NCI-H1092 (cell line): Measurements from ENCODE around the gene TFB1M.
"Not testable (repeated sequence)": the region's sequence is repeated elsewhere in the genome, so short reads cannot be mapped to it uniquely, and the experiment has no call there.

Source experiments
- DNase-seq: peaks from one replicate; lab custom pipeline; 2025; lab: John Stamatoyannopoulos, UW

The TFB1M gene

DNA sequence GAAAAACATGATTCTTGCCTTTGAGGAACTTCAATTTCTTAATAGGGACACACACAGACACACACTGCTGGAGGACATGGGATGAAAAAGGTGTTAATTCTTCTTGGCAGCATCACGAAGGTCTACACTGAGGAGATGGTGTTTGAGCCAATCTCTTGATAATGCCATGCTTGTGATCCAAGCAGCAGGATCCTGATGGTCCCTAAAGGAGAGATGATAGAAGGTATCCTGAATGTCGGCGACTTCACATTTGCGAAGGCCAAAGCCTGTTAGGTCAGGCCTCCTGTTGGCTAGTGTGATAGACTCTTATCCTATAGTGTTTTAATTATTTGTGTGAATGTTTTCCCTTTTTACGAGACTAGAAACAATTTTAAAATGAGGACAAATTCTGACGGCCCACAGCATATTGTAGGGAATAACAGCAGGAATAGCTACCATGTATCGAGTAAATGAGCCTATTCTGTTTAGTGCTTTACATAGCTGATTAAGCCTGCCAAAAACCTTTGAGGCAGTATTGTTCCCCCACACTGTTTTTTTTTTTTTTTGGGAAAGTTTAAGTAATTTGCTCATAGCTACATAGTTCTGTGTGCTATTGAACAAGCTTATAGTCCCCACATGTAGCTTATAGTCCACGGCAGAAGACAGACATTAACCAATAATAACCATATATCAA is 15.3 kb upstream of the TFB1M start:
- no peak for DNase-seq

DNA sequence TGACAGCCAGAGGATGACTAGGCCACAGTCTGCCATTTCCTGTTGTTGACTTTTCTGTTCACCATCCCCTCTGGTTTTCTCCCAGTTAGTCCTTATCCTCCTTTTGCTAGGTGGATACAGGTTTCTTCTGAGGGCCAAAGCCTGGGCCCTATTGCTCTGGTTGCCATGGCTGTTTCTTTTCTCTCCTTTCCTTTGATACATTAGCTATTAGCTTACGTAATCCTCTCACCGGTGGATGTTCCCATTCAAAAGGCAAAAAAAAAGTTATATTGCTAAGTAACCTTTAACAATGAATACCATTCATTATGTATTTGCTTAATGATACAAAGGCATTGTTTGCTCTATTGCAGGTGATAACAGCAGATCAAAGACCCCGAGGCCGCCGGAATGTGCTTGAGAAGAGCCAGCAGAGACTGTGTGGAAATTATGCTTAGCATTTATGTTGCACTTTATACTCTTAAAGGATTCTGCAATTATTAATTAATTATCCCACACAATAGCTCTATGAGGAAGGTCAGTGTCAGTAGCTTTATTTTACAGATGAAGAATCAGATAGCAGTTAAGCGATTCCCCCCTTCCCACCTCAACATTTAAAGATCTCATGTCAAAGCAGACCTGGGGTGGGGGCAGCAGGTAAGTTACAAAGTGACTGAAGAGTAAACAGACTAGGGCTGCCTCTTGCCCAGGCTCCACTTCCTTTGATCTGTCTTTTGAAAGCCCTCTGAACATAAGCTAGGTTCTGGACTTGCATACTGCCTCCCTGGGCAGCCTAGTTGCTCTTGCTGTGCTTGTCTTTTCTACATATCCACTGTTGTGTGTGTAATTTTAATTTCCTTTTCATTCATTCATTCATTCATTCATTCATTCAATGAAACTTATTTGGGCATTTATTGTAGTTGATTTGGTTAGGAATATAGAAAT is 14.5 kb upstream of the TFB1M start:
- no peak for DNase-seq

GRCh38 chr6:155328074-155328538 is 13.8 kb upstream of the TFB1M start:
- DNase-seq = no peak

DNA sequence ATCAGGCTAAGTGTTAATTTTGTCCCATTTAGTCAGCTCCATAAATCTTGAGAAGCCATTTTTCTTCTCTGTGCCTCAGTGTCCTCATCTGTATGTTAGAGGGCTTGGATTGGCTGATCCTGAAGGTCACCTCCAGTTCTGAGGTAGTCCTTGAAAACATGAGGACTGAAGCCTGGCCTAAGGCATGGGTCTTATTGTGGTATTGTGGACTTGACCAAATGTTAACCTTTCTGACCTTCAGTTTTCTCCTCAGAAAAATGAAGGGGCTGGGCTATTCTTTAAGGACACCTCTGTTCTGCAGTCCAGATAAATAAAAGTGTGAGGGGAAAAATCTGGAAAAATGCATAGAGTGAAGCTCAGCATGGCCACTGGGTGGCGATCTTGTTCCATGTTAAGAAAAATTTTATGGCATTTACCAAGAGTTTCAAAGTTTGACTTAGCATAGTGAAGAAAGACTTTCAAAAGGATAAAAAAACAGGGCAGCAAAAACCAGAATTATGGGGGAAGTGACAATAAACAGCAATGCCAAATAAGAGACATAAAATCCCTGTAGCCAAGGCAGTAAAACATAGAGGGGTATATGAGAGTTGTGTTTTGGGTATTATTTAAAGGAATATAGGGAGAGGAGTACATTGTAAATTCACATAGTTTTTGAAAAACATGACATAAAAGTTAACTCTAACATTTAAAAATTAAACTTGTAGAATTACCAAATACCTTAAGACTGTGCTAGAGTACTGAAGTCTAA is 13.2 kb upstream of the TFB1M start:
- DNase-seq = peak; percentile 50

DNA sequence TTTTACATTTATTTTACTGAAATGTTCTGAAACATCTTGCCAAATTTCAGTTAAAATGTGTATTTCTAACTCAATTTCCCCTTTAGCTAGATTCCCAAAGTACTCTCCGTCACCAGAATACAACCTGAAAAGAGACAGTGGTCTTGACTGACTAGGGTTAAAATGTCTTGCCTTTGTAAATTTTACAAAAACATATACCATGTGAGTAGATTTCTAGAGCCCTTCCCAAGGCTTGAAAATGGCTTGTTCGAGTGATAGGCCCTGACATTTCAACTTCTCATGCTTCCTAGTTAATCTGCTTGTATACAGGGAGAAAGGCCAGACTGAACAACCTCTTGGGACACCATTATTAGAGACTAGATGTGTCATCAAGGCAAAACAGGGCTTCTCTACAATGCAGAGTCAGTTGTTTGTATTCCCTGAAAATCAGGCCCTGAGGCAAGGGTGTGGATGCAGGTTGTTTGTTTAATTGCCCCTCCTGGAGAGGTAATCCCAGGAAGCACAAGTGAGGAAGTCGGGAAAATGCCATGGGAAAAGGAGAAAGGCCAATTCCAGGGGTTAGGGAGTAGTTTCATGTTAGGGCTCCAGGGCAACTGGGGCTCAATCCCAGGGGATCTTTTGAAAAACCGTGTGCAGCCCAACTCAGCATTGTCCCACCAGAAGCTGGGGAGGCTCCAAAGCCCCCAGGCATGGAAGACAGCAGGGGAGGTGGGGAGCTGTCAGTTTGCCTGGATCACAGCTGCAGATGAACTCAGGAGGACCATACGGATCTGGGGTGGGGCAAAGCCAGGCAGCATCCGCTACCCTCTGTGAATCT is 11.6 kb upstream of the TFB1M start:
- DNase-seq = no peak

- no peak for DNase-seq
These were observed 10.7 kb upstream of the TFB1M start for GRCh38 chr6:155324993-155325392.

- no peak for DNase-seq
These were observed 9.9 kb upstream of the TFB1M start for GRCh38 chr6:155324172-155324571.

- no peak for DNase-seq
These were observed 5.6 kb upstream of the TFB1M start for GRCh38 chr6:155319902-155320301.

DNA sequence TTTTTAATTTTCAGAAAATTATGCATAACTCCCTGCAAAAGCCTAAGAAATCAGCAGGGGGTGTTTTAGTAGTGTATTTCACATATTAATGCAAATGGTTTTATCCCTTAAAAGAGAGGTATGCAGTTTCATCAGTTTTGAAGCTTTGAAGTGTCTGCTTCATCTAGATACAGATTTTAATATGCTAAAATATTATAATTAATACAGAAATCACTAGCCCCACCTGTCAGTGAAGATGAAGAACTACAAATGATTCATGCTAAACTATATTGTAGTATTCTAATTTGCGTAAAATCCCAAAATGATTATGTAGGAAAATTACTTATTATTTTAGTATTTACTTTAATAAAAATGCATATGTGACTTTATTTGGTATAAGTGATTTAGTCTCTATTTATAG is 2.9 kb upstream of the TFB1M start:
- DNase-seq = no peak

DNA sequence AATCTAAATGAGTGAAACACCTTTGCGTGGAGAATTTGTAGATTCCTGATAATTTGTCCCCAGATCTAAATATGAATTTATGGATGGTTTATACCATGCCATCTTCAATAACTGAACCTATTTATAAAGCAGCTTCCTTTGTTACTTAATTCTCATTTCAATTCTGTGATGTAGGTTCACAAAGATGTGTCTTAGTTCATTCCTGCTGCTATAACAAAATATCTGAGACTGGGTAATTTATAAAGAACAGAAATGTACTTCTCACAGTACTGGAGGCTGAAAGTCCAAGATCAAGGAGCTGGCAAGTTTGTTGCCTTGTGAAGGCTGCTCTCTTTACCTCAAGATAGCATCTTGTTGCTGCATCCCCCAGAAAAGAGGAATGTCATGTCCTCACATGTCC is 2.1 kb upstream of the TFB1M start:
- no peak for DNase-seq

GRCh38 chr6:155315516-155315871 is 1.2 kb upstream of the TFB1M start:
- no peak for DNase-seq

DNA sequence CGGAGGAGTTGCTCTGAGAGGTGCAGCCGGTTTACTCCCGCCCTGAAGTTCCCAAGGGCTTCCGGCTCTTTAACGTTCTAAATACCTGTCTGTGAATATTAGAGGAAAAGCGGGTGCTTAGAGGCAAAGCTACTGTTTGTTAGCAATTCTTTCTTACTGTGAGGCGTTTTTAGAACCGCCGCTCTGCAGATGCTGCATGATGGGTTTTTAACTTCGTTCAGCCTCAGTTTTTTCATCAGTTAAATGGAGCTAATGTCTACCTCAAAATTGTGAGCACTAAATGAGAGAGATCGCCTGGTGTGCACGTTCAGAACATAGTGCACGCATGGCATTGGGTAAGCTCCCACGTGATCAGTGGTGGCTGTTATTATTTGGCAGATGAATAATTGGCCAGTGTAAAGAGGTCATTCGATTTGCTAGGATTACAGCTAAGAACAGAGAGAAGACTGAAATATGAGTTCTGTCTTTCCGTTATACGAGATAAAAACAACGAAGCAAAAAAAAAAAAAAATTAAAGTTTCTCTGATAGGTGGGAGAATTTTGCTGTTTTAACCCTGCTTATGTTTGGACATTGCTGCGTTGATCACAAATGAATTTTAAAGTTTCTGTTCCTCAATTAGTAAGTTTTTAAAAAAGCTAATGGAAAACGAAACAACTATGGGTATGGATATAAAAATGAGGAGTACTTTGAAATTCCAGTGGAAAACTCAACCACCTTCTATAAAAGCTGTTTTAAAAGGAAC is 660 bp upstream of the TFB1M start:
- DNase-seq = peak; percentile 71

DNA sequence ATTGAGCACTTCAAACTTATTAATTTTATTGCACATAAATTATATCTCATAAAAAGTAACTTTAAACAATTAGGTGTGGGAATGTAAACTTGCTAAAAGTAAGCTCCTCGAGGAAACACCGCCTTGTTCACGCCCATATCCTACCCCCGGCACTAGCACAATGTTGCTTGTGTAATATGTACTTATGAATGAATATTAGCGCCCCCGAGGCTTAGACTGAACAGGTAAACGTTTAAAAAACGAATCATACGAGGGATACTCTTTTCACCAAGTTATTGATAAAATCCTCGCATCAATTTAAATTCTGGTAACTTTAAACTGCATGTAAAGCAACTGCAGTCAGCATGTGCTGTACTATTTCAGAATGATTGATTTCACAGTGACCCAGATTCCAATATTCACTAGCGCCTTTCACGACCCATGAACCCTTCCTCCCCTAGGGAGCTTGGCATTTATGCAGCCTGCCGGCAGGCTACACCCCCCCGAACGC is 637 bp downstream of the TFB1M start:
- DNase-seq = no peak

GRCh38 chr6:155312950-155313349 is 1.3 kb downstream of the TFB1M start:
- DNase-seq = not testable (repeated sequence)

DNA sequence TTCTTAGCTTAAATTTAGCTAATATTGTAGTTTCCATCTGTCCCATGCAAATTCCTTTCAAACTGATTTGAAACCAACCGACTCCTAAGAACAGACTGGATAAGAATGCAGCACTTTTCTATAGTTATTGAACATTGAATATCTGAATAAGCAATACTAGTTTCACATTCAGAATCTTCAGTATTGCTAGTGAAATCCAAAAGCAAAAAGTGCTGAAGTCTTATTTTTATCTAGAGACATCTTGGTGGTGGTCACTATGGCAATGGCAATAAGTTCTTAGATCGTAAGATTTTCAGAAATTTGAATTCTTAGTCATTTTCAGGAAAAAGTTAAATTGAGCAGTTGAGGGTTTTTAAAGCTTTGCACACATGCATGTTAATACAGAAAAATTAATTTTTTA is 2.7 kb downstream of the TFB1M start:
- no peak for DNase-seq

GRCh38 chr6:155311086-155311485 is 3.2 kb downstream of the TFB1M start:
- DNase-seq = peak; percentile 13

DNA sequence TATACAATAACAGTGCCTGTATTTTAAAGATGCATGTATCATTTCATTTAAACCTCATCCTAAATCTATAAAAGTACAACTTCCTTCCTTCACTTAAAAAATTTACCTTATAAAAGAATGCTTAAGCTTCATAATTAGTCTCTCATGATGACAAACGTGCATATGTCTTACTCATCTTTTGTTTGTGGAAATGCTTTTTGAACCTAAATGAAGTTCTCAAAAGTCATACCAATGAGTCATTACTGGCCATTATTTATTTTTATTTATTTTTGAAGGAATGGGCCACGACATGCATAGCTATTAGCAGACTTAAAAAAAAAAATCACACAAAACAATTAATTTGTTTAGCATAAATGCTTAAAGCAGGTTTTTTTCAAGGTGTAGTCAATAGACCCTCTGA is 3.7 kb downstream of the TFB1M start:
- DNase-seq = no peak

DNA sequence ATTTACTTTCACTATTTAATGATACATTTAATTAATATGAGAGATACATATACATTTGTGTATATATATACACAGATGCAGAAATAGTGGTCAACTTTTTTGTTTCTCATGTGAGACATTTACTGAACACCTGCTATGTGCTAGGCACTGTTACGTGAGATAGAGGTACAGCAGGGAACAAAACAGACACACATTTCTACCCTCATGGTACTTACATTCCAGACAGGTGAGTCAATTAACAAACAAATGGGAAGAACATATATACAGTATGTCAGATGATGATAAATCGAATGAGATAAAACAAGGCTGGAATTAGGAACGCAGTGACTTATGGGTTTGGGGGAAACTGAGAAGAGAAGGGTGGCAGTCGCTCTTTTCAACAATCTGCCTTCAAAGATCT is 5.1 kb downstream of the TFB1M start:
- no peak for DNase-seq

- DNase-seq = no peak
These were observed 7.3 kb downstream of the TFB1M start for GRCh38 chr6:155306958-155307357.

- DNase-seq = no peak
These were observed 10.9 kb downstream of the TFB1M start for GRCh38 chr6:155303361-155303870.

- no peak for DNase-seq
These were observed 12.4 kb downstream of the TFB1M start for GRCh38 chr6:155301867-155302266.
